Thyroid gland (tissue), 4 donors: ENCODE results near the gene PRODH2.

Experiments
- CTCF ChIP-seq, 6 experiments: fragments of 200-600 bp in 3 of 6; fragments of 450-650 bp in 3 of 6; sonication (generic) in 3 of 6; IDR thresholded peaks; one replicate each; pipeline ENCODE4 v1.5.1; 2016 to 2019; ENCODE audit warnings: antibody characterized with exemption in 6 of 6, mild to moderate bottlenecking in 2 of 6, inconsistent platforms in 1 of 6, moderate library complexity in 1 of 6
- POLR2A ChIP-seq, 2 donors: fragments of 450-650 bp; IDR thresholded peaks; one replicate each; pipeline ENCODE4 v1.6.1; 2017; ENCODE audit warnings: antibody characterized with exemption in 2 of 2, mild to moderate bottlenecking in 2 of 2, moderate library complexity in 1 of 2

DNA sequence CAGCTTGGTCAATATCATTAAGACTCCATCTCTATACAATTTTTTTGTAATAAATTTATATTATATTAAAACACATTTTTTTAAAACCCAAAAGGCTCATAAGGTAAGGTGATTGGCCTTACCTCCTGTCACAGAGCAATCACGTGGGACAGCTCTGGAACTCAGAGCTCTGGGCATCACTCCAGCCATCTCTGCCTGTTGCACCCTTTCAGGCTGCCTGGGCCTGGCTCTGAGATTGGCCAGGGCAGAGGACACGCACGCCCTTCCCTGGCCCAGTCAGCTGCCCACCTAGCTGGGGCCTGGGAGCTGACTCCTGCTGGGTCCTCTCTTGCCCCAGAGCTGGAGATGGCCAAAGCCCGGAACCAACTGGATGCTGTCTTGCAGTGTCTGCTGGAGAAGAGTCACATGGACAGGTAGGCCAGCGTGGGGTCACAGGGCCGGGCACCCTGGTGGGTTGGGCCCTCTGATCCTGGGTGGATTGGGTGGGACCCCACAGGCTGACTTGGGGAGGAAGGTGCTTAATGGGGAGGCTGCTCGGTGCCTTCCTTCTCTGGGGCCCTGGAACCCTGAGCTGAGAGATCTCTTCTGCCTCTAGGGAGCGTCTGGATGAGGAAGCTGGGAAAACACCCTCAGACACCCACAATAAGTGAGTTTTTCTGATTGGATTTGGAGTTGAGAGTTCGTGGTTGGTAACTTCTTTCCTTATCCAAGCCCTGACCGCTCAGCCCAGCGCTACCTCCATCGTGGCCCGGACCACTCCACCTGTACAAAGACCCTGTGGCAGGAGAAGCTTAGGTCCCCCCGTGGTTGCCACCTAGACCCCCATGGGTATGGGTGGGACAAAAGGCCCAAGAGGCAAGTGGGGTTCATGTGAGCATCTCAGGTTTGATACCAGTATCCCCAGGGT, 60.6 kb downstream of the PRODH2 start:
- no peak for TF ChIP-seq CTCF (IDR thresholded peaks at IDR 0.05)
- TF ChIP-seq POLR2A (IDR thresholded peaks at IDR 0.05) = no peak
